HCT116 (cell line): ENCODE results near the gene PBLD. TPM values are rescaled to one million over a fixed set of nuclear protein-coding genes. Genes with fewer than 3 reads are reported as not detected.

Source experiments
- ATAC-seq: fragments of 200-7000 bp; cut with Tn5 transposase; 2 replicates; pipeline ENCODE4 v1.9.1; 2020; ENCODE audit warnings: mild to moderate bottlenecking, moderate library complexity
- BruUV-seq: library from RNA; stranded (reverse); fragments of 400-500 nt; replicated peaks from 2 replicates; lab custom pipeline; 2021; lab: Mats Ljungman, UMichigan
- CTCF ChIA-PET: fragments of 300-600 bp; sonication (Branson Sonifier 250); formaldehyde crosslinking; loops from one replicate; lab custom pipeline; 2021; ENCODE audit warnings: antibody characterized with exemption; lab: Charles Lee
- POLR2A ChIA-PET: fragments of 300-600, 350-600 bp; sonication (Branson Sonifier 250); formaldehyde crosslinking; loops from one replicate; lab custom pipeline; 2021; ENCODE audit warnings: antibody characterized with exemption; lab: Charles Lee
- RAD21 ChIA-PET, 2 experiments: fragments of 300-600 bp; sonication (Branson Sonifier 250); formaldehyde crosslinking; loops; one replicate each; lab custom pipeline; 2023; ENCODE audit warnings: low total read pairs in 2 of 2; ENCODE audit not compliant: uncharacterized antibody in 2 of 2, unreplicated experiment in 2 of 2, low non-redundant PET in 1 of 2; lab: Charles Lee
- DNase-seq: peaks from one replicate; pipeline ENCODE4 v3.0.0-alpha.2; 2010; ENCODE audit warnings: low read depth, low spot score
- H2AFZ ChIP-seq: fragments of 200-600 bp; shearing (Covaris generic), sonication (generic); 2 replicates; pipeline ENCODE4 v1.6.1; 2017; ENCODE audit warnings: low read depth, mixed run types, mixed read lengths, antibody characterized with exemption, low read length; ENCODE audit not compliant: poor library complexity, severe bottlenecking
- H3K27ac ChIP-seq: 2 replicates; pipeline ENCODE4 v1.5.1; 2012; ENCODE audit warnings: low read depth, low read length
- H3K27me3 ChIP-seq: fragments of 200-600 bp; sonication (generic); 2 replicates; pipeline ENCODE4 v1.6.1; 2016; ENCODE audit warnings: mixed run types, low read length, mixed read lengths; ENCODE audit not compliant: insufficient read depth
- H3K36me3 ChIP-seq, 2 experiments: fragments of 200-500 bp in 1 of 2; fragments of 200-600 bp in 1 of 2; sonication (Bioruptor generic) in 1 of 2; sonication (generic) in 1 of 2; 2 replicates each; pipeline versions ENCODE4 v1.5.1 to v1.6.1; 2014 to 2016; ENCODE audit warnings: low read length in 2 of 2, inconsistent platforms in 1 of 2, mixed read lengths in 1 of 2, mixed run types in 1 of 2; ENCODE audit not compliant: insufficient read depth in 2 of 2, control insufficient read depth in 1 of 2
- H3K4me1 ChIP-seq, 2 experiments: fragments of 200-600 bp in 1 of 2; sonication (generic) in 1 of 2; 2 replicates each; pipeline versions ENCODE4 v1.5.1 to v1.6.1; 2012 to 2017; ENCODE audit warnings: low read length in 2 of 2, inconsistent platforms in 1 of 2, mild to moderate bottlenecking in 1 of 2, mixed read lengths in 1 of 2, mixed run types in 1 of 2, moderate library complexity in 1 of 2; ENCODE audit not compliant: insufficient read depth in 2 of 2, control insufficient read depth in 1 of 2
- H3K4me2 ChIP-seq: fragments of 200-600 bp; sonication (generic); 2 replicates; pipeline ENCODE4 v1.6.1; 2017; ENCODE audit warnings: mixed run types, low read length, mixed read lengths
- H3K4me3 ChIP-seq, 2 experiments: fragments of 200-600 bp in 1 of 2; sonication (generic) in 1 of 2; replicated peaks in 1 of 2; 2 replicates each; pipeline ENCODE4 v1.5.1; 2011 to 2016; ENCODE audit warnings: low read length in 2 of 2, control low read depth in 1 of 2, low read depth in 1 of 2, mild to moderate bottlenecking in 1 of 2, mixed read lengths in 1 of 2, mixed run types in 1 of 2
- H3K79me2 ChIP-seq: fragments of 200-600 bp; sonication (generic); 2 replicates; pipeline ENCODE4 v1.6.1; 2017; ENCODE audit warnings: mild to moderate bottlenecking, mixed run types, low read length, moderate library complexity, mixed read lengths; ENCODE audit not compliant: insufficient read depth
- H3K9ac ChIP-seq: fragments of 200-600 bp; sonication (generic); 2 replicates; pipeline ENCODE4 v1.6.1; 2016; ENCODE audit warnings: low read length, mixed read lengths
- H3K9me2 ChIP-seq: fragments of 200-600 bp; sonication (generic), shearing (Covaris generic); 2 replicates; pipeline ENCODE4 v1.6.1; 2017; ENCODE audit warnings: mixed run types, mild to moderate bottlenecking, moderate library complexity; ENCODE audit not compliant: insufficient read depth
- H3K9me3 ChIP-seq, 2 experiments: fragments of 200-500 bp in 1 of 2; fragments of 200-600 bp in 1 of 2; sonication (Bioruptor generic) in 1 of 2; sonication (generic) in 1 of 2; 2 replicates each; pipeline ENCODE4 v1.6.1; 2014 to 2017; ENCODE audit warnings: low read length in 2 of 2, mixed read lengths in 2 of 2, inconsistent platforms in 1 of 2, low read depth in 1 of 2, mild to moderate bottlenecking in 1 of 2, mixed run types in 1 of 2, moderate library complexity in 1 of 2; ENCODE audit not compliant: control insufficient read depth in 1 of 2, insufficient read depth in 1 of 2
- H4K20me1 ChIP-seq: fragments of 200-600 bp; sonication (generic), shearing (Covaris generic); 2 replicates; pipeline ENCODE4 v1.6.1; 2017; ENCODE audit warnings: mixed run types, mild to moderate bottlenecking, moderate library complexity; ENCODE audit not compliant: insufficient read depth
- CBX3 ChIP-seq: IDR thresholded peaks from 2 replicates; pipeline ENCODE4 v1.6.1; 2012; ENCODE audit warnings: low read depth
- CEBPB ChIP-seq: IDR thresholded peaks from 2 replicates; pipeline ENCODE4 v1.6.1; 2012; ENCODE audit warnings: low read depth
- ELF1 ChIP-seq: IDR thresholded peaks from 2 replicates; pipeline ENCODE4 v1.6.1; 2012; ENCODE audit warnings: low read depth, borderline replicate concordance
- FOSL1 ChIP-seq: IDR thresholded peaks from 2 replicates; pipeline ENCODE4 v1.6.1; 2012; ENCODE audit warnings: low read depth
- JUND ChIP-seq: IDR thresholded peaks from 2 replicates; pipeline ENCODE4 v1.6.1; 2012
- POLR2A ChIP-seq: IDR thresholded peaks from 2 replicates; pipeline ENCODE4 v1.7.0; 2011; ENCODE audit warnings: borderline replicate concordance; ENCODE audit not compliant: insufficient read depth, insufficient read length; ENCODE audit errors: extremely low read depth
- RAD21 ChIP-seq: IDR thresholded peaks from 2 replicates; pipeline ENCODE4 v1.6.1; 2012; ENCODE audit warnings: low read depth, mild to moderate bottlenecking
- SIN3A ChIP-seq: IDR thresholded peaks from 2 replicates; pipeline ENCODE4 v1.6.1; 2012; ENCODE audit warnings: low read depth
- SP1 ChIP-seq: IDR thresholded peaks from 2 replicates; pipeline ENCODE4 v1.6.1; 2012; ENCODE audit warnings: low read depth
- TCF7L2 ChIP-seq: IDR thresholded peaks from 2 replicates; pipeline ENCODE4 v1.7.0; 2011; ENCODE audit warnings: borderline replicate concordance, inconsistent platforms; ENCODE audit not compliant: insufficient read depth, insufficient read length; ENCODE audit errors: extremely low read depth
- YY1 ChIP-seq: IDR thresholded peaks from 2 replicates; pipeline ENCODE4 v1.6.1; 2011; ENCODE audit warnings: low read length, low read depth, moderate library complexity, mild to moderate bottlenecking; ENCODE audit not compliant: insufficient replicate concordance; ENCODE audit errors: extremely low read depth
- ZFX ChIP-seq: fragments of 450-650 bp; IDR thresholded peaks from 2 replicates; pipeline ENCODE4 v1.6.1; 2017
- intact Hi-C: fragments of 100-400 bp; cut with micrococcal nuclease; formaldehyde crosslinking; loops from 2 replicates; pipeline ENCODE4 v1.10.0; 2022
- total RNA-seq: library from RNA; stranded (reverse); gene quantifications from one replicate; pipeline ENCODE4 v1.2.1, GENCODE V29; 2021; ENCODE audit not compliant: unreplicated experiment
- TF ChIP-seq, protein P1 (sequence below): IDR thresholded peaks from 2 replicates; pipeline ENCODE4 v1.6.1; 2012

PBLD gene
- total RNA-seq, 1 experiment from 2014 or later = 2.2 TPM

DNA sequence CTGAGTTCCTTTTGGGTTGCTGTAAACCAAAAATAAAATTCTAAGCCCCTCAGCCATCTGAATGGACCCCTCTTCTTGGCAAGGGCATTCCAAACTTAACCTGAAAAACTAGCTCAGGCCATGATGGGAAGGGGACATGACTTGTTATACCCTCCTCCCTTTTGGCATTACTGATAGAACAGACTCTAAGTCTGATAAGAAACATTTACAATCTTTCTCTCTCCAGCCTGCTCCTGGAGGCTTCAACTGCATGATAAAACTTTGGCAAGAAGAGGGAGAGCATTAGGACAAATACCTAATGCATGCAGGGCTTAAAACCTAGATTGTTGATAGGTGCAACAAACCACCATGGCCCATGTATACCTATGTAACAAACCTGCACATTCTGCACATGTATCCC, 59.9 kb downstream of the PBLD start:
- ATAC-seq (no peak), DNase-seq (no peak)
- no peaks in the 10 kb centered on the region for H3K9me2 ChIP-seq
- BruUV-seq = no TSS peak
- H3K79me2 ChIP-seq = no peaks in the 10 kb centered on the region
- H3K27me3 ChIP-seq = no peaks in the 10 kb centered on the region
- H4K20me1 ChIP-seq = no peaks in the 10 kb centered on the region
- H2AFZ ChIP-seq = no peak overlapping the region
- intact Hi-C loops = no loop called here
- no peak overlapping the region for H3K4me2 ChIP-seq
- no peak overlapping the region for H3K9ac ChIP-seq
- no peaks in the 10 kb centered on the region for H3K36me3 ChIP-seq
- no peak overlapping the region for H3K4me3 ChIP-seq
- H3K27ac ChIP-seq = no peak overlapping the region
- H3K9me3 ChIP-seq = peaks cover 0 to 3% of the 10 kb centered on the region in 2 experiments; a peak in 1 of 4 replicates
- CTCF ChIA-PET = no interaction called here
- POLR2A ChIA-PET = no interaction called here
- no peaks in the 10 kb centered on the region for H3K4me1 ChIP-seq
- RAD21 ChIA-PET = no interaction called here
- no peak for TF ChIP-seq SP1
- no peak for TF ChIP-seq ELF1
- TF ChIP-seq YY1 = no peak
- no peak for TF ChIP-seq ZFX
- TF ChIP-seq SIN3A = no peak
- TF ChIP-seq CBX3 = no peak
- no peak for TF ChIP-seq RAD21

DNA sequence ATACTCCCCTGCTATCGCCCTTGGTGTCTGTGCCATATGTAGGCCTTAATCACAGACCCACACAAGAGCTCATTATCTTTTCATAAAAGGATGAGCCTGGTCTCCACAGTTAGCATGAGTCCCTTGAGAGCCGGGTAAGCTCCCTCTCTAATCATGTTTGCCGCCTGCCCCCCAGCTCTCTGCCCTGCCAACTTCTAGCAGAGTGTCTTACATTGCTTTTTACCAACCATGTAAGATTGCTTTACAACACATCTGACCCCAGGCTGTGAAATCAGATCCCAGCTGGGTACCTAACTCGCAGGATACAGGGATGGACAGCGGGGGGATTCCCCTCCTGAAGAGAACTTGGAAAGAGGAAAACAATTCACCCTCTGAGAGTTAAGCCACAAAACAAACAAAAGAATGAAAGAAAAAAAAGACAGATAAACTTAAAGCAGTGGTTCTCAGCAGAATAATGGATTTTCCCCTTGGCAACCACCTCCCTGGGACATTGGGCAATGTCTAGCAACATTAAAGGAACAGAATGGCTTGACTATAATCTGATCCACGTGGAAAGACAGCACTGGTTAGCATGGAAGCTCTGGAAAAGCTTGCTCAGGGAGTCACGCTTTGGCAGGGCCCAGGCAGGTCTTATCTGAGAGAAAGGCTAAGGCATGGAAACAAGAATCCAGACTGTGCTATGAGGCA, 61.4 kb downstream of the PBLD start:
- intact Hi-C loops = no loop called here
- no peak for ATAC-seq
- TF ChIP-seq SIN3A (no peak), TCF7L2 (no peak), POLR2A (no peak), ZFX (no peak), RAD21 (no peak), CEBPB (no peak), ELF1 (no peak), SP1 (no peak), JUND (no peak), CBX3 (no peak), FOSL1 (no peak)
- TF ChIP-seq, protein P1, sequence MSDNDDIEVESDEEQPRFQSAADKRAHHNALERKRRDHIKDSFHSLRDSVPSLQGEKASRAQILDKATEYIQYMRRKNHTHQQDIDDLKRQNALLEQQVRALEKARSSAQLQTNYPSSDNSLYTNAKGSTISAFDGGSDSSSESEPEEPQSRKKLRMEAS = no peak
- ChIA-PET RAD21 (no interaction called here), POLR2A (no interaction called here), CTCF (no interaction called here)
- Histone ChIP-seq H3K36me3 (no peaks in the 10 kb centered on the region), H3K79me2 (no peaks in the 10 kb centered on the region), H3K27me3 (no peaks in the 10 kb centered on the region), H4K20me1 (no peaks in the 10 kb centered on the region), H3K4me3 (no peak overlapping the region), H3K4me1 (no peaks in the 10 kb centered on the region), H3K9me2 (no peaks in the 10 kb centered on the region), H3K4me2 (no peak overlapping the region), H3K9me3 (no peaks in the 10 kb centered on the region), H3K9ac (no peak overlapping the region), H2AFZ (no peak overlapping the region), H3K27ac (no peak overlapping the region)
- BruUV-seq = no TSS peak
- no peak for DNase-seq
